Measurements from ENCODE around the gene SNX3. TPM values are rescaled to one million over a fixed set of nuclear protein-coding genes. Genes with fewer than 3 reads are reported as not detected.
A peak's percentile ranks its signal among the peaks of the same experiment; 100 is the strongest.
"Not testable (repeated sequence)": the region's sequence is repeated elsewhere in the genome, so short reads cannot be mapped to it uniquely, and the experiment has no call there.

Gene SNX3
- total RNA-seq: 100 to 1,000 TPM; 159 to 182 TPM
- long read RNA-seq, donor 1, transcript SNX3-202 (4 exons, 890 nt): minor isoform, 9 of 93 reads
- long read RNA-seq, donor 1, transcript SNX3-201 (4 exons, 1,755 nt): major isoform, 79 of 93 reads
- long read RNA-seq, donor 1, partial matches to known transcripts: 2 of 93 reads
- long read RNA-seq, donor 1, other reads (novel, unspliced or antisense): 3 of 93 reads
- long read RNA-seq, donor 2, transcript SNX3-202 (4 exons, 890 nt): minor isoform, 8 of 184 reads
- long read RNA-seq, donor 2, transcript SNX3-201 (4 exons, 1,755 nt): major isoform, 167 of 184 reads
- long read RNA-seq, donor 2, partial matches to known transcripts: 5 of 184 reads
- long read RNA-seq, donor 2, other reads (novel, unspliced or antisense): 4 of 184 reads

DNA sequence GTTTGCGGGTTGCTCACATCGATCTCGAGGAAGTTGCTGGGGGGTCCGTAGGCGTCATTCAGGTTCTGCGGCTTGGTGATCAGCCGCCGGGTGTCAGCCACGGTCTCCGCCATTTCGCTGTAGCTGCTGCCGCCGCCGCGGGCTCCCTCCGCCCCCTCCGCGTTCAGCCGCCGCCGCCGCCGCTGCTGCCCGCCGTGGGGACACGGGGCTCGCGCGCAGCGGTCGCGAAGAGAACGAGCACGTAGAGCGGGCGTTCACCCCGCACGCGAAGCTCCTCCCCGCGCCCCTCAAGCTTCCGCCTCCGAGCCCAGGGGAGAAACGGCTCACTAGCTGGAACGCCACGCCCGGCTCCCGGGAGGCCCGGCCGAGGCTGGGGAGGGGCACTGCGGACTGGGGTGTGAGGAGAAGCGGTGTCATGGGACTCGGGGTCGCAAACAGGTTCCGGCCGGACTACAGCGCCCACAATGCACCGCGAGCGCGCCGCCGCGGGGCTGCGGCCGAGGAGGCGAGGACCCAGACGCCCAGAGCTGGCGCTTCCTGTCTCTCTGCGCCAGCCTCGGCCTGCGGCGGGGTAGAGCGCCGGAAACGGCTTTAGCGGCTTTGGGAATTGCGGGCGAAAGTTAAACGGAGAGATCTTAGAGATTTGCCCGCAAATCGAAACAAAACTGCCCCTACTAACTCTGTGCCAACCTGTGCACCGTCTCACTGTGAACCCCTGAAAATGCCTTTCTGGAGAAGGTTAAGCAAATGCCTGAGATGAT is at the start of gene SNX3:
SNX3 (minus strand) TSS at position 232 of the 761 bp plus-strand sequence; CDS start at position 113, 119 bp downstream.
- intact Hi-C loops (cut with DNase I): no loop called here
- peak; percentile 98 for DNase-seq (ENCODE audit: low spot score)

DNA sequence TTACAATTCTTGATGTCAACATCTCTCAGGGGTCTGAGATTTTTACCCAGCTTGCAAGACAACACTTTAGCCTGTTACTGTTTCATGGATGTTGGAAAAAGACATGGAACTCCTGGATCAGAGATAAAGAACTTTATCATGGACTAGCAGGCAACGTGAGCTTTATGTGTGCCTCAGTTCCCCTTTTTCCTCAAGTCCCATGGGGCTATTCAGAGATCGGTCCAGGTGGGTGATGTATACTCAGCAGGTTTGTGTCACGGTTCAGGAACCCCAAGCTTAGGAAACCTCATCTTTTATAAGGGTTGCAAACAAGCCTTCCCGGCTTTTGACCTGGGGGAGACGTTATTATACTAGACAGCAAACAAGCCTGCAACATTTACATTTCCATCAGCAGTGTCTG is 49.0 kb upstream of the SNX3 start:
- intact Hi-C loops (cut with DNase I): no loop called here
- DNase-seq (ENCODE audit: low spot score): no peak

DNA sequence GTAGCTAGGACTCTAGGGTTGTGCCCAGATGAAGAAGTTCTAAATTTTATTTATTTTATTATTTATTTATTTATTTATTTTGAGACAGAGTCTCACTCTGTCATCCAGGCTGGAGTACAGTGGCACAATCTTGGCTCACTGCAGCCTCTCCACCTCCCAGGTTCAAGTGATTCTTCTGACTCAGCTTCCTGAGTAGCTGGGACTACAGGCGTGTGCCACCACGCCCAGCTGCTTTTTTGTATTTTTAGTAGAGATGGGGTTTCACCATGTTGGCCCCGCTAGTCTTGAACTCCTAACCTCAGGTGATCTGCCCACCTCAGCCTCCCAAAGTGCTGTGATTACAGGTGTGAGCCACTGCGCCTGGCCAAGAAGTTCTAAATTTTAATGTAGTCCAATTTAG is 47.8 kb upstream of the SNX3 start:
- DNase-seq (ENCODE audit: low spot score); intact Hi-C loops (cut with DNase I): not testable (repeated sequence)

DNA sequence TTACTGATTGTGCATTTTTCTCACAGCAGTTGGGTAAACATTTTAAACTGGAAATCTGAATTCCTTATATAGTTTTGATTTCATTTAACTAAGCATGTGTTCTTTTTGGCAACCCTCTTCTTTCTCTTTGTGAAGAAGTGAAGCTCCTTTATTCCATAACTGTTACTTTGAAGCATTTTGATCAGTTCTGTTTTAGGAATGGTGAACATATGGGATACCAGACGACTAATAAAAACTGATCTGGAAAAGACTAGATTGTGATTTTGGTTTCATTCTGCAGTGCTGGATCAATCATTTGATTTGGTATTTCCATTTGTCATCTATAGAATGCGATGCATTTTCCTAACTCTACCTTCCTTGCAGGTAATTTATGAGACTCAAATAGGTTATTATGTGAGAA is 43.8 kb upstream of the SNX3 start:
- intact Hi-C loops (cut with DNase I): no loop called here
- no peak for DNase-seq (ENCODE audit: low spot score)

DNA sequence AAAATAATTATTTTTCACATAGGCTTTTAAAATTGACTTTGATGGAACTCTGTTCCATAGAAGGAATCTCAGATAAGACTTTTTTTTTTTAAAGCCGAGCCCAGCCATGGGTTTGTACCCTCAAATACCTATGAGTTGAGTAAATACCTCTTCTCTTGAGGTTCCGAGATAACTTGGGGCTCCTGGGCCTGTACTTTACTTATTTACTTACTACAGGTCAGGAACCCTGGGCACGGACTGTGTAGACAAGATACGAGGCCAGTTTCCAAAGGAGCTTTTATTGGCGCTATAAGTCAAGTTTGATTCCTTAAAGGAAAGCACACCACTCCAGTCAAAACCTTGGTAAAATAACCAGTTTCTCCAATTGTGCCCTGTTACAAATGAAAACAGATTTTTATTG is 41.5 kb upstream of the SNX3 start:
- DNase-seq (ENCODE audit: low spot score): no peak
- intact Hi-C loops (cut with DNase I): no loop called here

DNA sequence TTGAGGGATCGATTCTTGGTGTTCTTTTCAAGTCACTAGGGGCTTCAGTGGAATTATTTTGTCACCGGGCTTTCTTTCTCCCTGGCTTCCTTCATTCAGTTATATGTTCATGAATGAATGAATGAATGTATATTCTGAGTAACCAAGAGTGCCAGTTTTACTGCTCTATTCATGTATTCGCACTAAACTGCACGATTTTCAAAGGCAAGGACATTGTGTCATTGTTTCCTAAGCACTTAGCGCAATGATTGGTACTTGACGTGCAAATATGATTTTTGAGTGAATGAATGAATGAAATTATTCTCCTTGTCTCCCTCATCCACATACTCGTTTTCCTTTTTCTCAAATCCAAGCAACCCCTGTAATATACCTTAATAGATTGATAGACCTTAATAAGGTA is 34.8 kb upstream of the SNX3 start:
- DNase-seq (ENCODE audit: low spot score): no peak
- intact Hi-C loops (cut with DNase I): no loop called here

DNA sequence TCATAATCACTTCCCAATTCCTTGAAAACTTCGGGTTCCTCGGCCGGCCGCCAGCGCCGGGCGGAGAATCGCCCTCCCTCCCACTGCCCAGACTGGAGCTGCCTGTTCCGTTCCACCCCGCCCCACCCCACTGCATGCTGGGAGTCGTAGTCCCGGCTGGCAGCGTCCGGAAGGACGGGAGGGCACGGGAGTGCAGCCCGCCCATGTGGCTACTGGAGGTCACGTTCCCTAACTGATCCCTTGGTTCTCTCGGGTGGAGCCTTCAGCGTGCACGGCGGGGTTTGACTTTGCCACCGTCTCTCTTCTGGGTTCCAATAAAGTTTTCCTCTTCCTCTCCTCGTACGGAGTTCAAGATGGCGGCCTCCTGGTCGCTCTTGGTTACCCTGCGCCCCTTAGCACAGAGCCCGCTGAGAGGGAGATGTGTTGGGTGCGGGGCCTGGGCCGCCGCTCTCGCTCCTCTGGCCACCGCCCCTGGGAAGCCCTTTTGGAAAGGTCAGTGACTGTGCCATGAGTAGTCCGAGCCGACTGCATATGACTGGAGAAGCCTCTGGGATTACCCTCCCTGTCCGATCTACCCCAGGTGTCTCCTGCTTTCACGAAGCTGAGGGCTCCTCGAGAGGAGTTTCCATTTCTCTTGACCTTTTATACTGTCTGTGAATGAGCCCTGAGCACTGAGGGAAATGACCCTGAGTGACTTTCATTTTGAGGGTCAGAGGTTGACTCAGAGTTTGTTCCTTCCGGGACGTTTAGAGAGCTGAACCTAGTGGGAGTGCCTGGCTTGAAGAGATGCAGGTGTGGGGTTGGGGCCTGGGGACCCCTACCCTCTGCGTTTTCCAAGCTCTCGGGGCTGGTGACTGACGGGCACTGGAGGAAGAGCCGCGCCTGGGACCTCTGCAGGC is 34.1 kb upstream of the SNX3 start, which contains the start of gene AFG1L:
AFG1L (plus strand) TSS at position 328 of the 899 bp plus-strand sequence; CDS start at position 354, 26 bp downstream.
- intact Hi-C loops (cut with DNase I): no loop called here
- peak; percentile 97 for DNase-seq (ENCODE audit: low spot score)

DNA sequence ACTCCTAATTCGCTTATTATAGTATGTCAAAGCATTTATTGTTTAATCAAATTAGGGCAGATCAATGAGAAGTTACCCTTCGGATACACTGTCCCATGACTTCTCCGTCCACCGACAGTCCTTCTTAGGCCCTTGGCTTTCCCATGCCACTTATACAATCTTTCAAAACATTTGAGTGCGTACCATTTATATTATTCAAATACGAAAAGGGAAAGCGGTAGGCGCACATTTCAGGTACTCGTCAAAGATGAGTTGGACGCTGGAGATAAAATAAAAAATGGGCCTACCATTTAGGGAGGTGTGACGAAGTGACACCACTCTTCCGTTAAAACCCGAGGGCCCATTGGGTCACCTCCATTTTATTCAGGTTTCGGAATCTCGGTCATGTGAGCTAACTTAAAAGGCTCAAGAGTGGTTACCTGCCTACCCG is 33.5 kb upstream of the SNX3 start:
- no peak for DNase-seq (ENCODE audit: low spot score)
- intact Hi-C loops (cut with DNase I): no loop called here

DNA sequence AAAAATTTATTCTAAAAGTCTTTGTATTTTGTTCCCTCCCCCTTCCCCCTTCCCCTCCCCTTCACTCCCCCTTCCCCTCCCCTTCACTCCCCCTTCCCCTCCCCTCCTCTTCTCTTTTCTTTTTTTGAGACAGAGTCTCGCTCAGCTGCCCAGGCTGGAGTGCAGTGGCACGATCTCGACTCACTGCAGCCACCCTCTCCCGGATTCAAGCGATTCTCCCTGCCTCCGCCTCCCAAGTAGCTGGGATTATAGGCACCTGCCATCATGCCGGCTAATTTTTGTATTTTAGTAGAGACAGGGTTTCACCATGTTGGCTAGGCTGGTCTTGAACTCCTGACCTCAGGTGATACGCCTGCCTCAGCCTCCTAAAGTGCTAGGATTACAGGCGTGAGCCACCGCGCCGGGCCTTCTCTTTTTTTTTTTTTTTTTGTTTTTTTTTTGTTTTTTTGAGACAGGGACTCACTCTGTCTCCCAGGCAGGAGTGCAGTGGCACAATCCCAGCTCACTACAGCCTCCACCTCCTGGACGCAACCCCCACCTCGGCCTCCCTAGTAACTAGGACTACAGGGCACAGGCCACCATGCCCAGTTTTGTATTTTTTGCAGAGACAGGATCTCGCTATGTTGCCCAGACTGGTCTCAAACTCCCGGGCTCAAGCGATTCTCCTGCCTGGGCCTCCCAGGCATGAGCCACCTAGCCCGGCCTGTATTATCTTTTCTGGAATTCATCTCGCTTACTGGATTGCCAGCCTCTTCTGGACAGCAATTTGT is 32.9 kb upstream of the SNX3 start:
- DNase-seq (ENCODE audit: low spot score): no peak
- intact Hi-C loops (cut with DNase I): no loop called here

DNA sequence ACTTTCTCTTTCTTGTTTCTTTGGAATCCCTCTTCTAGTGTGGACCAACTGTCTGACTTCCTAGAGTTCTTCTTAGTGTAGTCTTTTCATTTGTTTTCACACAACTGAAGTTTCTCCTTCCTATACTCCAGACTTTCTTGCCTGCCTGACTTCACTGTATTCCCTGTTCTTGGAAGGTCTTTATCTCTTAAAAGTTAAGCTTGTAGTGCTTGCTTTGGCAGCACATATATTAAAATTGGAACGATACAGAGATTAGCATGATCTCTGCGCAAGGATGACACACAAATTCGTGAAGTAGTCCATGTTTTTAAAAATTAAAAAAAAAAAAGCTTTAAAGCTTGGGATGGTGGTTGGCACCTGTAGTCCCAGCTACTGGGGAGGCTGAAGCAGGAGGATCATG is 31.7 kb upstream of the SNX3 start:
- DNase-seq (ENCODE audit: low spot score); intact Hi-C loops (cut with DNase I): not testable (repeated sequence)

DNA sequence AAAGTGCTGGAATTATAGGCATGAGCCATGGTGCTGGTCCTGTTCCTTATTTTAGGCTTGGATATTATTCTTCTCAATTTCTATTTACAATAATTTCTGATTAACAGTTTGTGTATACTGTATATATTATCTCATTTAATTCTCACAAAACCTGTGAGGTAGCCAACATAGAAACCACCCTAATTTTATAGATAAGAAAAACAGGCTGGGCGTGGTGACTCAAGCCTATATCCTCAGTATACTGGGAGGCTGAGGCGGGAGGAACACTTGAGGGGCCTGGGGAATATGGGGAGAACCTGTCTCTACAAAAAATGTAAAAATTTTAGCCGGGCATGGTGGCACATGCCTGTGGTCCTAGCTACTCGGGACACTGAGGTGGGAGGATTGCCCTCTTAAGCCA is 30.3 kb upstream of the SNX3 start:
- intact Hi-C loops (cut with DNase I): no loop called here
- no peak for DNase-seq (ENCODE audit: low spot score)

DNA sequence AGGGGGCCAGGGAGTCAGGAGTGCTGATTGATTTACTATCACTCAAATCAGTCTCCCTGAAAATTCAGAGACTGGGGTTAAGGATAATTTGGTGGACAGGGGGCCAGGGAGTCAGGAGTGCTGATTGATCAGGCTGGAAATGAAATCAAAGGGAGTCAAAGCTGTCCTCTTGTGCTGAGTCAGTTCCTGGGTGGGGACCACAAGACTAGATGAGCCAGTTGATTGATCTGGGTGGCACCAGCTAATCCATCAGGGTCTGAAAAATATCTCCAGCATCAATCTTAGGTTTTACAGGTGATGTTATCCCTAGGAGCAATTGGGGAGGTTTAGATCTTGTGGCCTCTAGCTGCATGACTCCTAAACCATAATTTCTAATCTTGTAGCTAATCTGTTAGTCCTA is 27.9 kb upstream of the SNX3 start:
- DNase-seq (ENCODE audit: low spot score): no peak
- intact Hi-C loops (cut with DNase I): no loop called here

DNA sequence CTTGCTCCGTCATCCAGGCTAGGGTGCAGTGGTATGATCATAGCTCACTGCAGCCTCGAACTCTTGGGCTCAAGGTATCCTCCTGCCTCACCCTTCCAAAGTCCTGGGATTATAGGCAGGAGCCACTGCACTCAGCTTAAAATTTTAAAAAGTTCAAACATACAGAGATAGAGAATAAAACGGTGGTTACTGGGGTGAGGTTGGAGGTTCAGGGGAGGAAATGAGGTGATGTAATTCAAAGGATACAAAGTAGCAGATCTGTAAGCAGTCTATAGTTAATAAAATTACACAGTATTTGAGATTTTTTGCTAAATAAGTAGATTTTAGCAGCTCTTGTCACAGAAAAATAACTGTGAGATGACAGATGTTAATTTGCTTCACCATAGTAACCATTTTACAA is 26.5 kb upstream of the SNX3 start:
- intact Hi-C loops (cut with DNase I): no loop called here
- DNase-seq (ENCODE audit: low spot score): no peak

DNA sequence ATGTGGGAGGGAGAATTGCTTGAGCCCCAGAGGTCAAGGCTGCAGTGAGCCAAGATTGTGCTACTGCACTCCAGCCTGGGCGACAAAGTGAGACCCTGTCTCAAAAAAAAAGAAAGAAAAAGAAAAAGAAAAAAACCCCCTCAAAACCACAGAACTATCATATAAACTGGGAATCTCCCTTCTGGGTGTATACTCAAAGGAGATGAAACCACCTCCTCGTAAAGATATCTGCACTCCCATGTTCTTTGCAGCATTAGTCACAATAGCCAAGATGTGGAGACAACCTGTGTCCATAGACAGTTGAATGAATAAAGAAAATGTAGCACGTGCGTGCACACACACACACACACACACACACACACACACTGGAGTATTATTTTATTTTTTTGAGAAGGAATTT is 25.5 kb upstream of the SNX3 start:
- no peak for DNase-seq (ENCODE audit: low spot score)
- intact Hi-C loops (cut with DNase I): no loop called here

DNA sequence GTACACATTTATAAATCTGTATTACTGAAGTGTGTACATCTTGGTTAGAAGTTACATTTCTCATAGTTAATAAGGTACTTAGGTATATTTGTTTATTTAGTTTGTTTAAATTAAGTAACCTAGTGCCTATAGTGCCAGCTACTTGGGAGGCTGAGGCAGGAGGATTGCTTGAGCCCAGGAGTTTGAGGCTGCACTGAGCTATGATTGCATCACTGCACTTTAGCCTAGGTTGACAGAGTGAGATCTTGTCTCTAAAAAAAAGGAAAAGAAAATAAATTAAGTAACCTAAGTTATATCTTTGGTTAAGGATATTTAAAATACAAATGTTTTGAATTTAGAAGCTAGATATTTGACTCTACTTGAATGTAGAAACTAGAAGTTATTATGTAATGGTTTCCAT is 24.5 kb upstream of the SNX3 start:
- DNase-seq (ENCODE audit: low spot score): no peak
- intact Hi-C loops (cut with DNase I): no loop called here

DNA sequence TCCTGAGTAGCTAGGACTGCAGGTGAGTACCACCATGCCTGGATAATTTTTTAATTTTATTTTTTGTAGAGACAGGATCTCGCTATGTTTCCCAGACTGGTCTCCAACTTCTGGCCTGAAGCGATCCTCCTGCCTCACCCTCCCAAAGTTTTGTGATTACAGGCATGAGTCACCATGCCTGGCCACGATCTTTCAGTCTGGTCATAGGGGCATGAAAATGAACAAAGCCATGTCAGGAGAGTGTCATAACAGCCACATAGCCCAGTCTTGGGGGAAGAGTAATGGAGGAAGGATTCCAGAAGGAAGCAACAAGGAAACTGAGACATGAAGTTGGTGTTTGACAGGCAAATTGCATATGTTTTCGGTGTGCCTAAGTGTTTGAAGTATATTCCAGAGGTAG is 17.0 kb upstream of the SNX3 start:
- DNase-seq (ENCODE audit: low spot score): no peak
- intact Hi-C loops (cut with DNase I): no loop called here

DNA sequence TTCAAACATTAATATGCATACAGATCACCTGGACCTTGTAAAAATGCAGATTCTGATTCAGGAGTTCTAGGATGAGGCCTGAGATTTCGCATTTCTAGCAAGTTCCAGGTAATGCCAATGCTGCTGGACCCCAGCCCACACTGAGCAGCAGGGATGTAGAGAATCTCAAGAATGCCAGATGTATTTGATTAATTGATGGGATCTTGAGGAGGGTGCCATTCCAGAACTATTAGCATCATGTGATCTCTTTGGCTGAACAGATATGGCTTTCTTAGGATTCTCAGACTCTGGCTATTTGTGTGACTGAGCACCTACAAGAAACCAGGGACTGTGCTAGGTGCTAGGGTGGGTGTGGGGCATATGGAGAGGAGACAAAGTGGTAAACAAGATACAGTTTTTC is 16.5 kb upstream of the SNX3 start:
- intact Hi-C loops (cut with DNase I): no loop called here
- DNase-seq (ENCODE audit: low spot score): no peak

DNA sequence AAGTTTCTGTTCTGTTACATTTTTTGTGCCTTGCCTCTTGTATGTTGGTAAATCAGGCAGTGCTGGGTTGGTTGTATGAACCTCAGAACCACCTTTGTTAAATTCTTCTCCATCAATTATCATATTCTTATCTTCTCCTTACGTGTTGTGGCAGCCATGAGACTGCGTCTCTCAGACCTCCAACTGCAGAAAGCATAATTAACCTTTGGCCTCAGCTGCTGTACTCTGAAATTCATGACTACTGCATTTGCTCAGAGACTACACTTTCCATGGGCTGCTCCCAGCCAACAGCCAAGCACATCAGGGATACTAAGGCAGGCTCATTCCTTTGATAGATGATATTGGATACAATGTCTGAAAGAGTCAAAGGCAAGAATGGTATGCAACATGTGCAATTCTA is 15.1 kb upstream of the SNX3 start:
- intact Hi-C loops (cut with DNase I): no loop called here
- DNase-seq (ENCODE audit: low spot score): no peak

DNA sequence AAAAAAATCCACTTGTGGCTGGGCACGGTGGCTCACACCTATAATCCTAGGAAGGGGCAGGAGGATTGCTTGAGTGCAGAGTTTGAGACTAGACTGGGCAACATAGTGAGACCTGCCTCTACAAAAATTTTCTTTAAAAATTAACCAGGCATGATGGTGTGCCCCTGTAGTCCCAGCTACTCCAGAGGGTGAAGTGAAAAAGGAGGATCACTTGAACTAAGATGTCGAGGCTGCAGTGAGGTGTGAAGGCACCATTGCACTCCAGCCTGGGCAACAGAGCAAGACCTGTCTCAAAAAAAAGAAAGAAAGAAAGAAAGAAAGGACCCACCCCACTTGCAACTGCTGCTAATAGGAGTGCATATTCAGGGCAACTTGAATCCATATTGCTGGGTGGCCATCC is 13.7 kb upstream of the SNX3 start:
- intact Hi-C loops (cut with DNase I): no loop called here
- DNase-seq (ENCODE audit: low spot score): no peak

Measured in posterior vena cava (tissue), 2 donors.